Upper lobe of right lung (tissue), 1 donor: ENCODE measurements around the gene LPGAT1. TPM values are rescaled to one million over a fixed set of nuclear protein-coding genes. Genes with fewer than 3 reads are reported as not detected.

Experiments used
- ATAC-seq: fragments of 200-7000 bp; cut with Tn5 transposase; one replicate; pipeline ENCODE4 v1.9.1; 2020; ENCODE audit warnings: mild to moderate bottlenecking, moderate library complexity
- DNase-seq: peaks from one replicate; pipeline ENCODE4 v3.0.0-alpha.2; 2020
- H3K27ac ChIP-seq: fragments of 200-600 bp; one replicate; pipeline ENCODE4 v1.8.0; 2022
- H3K27me3 ChIP-seq: fragments of 200-600 bp; one replicate; pipeline ENCODE4 v1.8.0; 2022; ENCODE audit warnings: mild to moderate bottlenecking
- H3K36me3 ChIP-seq: fragments of 200-600 bp; one replicate; pipeline ENCODE4 v1.8.0; 2022
- H3K4me1 ChIP-seq: fragments of 200-600 bp; one replicate; pipeline ENCODE4 v1.8.0; 2022
- H3K4me3 ChIP-seq: fragments of 200-600 bp; one replicate; pipeline ENCODE4 v1.8.0; 2022; ENCODE audit warnings: mild to moderate bottlenecking
- H3K9me3 ChIP-seq: fragments of 200-600 bp; one replicate; pipeline ENCODE4 v1.8.0; 2022
- intact Hi-C: fragments of 100-400 bp; cut with DNase I; formaldehyde crosslinking; loops from one replicate; pipeline ENCODE4 v1.11.0; 2022
- total RNA-seq: library from RNA; stranded (reverse); fragmentation: NEBNext Ultra II Directional; extraction: Animal tissue kit (Norgen Biotek cat#: 25700); gene quantifications from one replicate; pipeline ENCODE4 v1.2.1, GENCODE V29; 2021
- TF ChIP-seq, protein P1 (sequence below): fragments of 200-600 bp; IDR thresholded peaks from one replicate; pipeline ENCODE4 v1.8.0; 2022; ENCODE audit warnings: antibody characterized with exemption
- donor health status: DM: no; HTN: yes; CAD: no; lungs with severe emphysema.

LPGAT1 gene
- total RNA-seq, 1 donor from 2014 or later = 34.5 TPM

DNA sequence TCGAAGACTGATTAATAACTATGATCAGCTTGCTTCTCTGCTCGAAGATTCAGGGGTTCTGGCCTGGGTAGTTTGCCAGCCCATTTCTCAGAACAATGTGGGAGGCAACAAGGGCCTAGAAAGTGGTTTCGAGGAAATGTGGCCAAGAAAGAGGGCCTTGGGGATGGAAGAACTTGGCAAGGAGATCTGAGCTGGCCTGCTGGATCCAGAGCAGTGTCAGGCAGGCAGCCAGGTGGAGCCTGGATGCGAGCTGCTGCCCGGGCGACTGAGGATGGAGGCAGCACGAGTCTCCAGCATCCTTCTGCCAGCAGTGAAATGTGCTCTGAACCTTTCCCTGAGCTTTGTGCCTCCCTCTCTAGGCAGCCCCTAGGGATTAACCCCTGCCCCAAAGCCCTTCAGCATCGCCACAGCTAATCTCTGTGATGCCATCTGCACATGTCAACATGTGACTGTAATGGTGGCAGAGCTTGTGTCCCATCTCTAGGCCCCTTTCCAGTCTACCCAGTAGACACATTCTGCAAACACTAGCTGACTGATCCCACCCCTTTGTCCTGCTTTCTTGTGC is 94.1 kb downstream of the LPGAT1 start:
- intact Hi-C loops = no loop called here
- ATAC-seq = no peak
- Histone ChIP-seq H3K9me3 (no peaks in the 10 kb centered on the region), H3K27ac (no peak overlapping the region), H3K4me1 (no peaks in the 10 kb centered on the region), H3K36me3 (no peaks in the 10 kb centered on the region), H3K4me3 (no peak overlapping the region), H3K27me3 (no peaks in the 10 kb centered on the region)
- TF ChIP-seq, protein P1, sequence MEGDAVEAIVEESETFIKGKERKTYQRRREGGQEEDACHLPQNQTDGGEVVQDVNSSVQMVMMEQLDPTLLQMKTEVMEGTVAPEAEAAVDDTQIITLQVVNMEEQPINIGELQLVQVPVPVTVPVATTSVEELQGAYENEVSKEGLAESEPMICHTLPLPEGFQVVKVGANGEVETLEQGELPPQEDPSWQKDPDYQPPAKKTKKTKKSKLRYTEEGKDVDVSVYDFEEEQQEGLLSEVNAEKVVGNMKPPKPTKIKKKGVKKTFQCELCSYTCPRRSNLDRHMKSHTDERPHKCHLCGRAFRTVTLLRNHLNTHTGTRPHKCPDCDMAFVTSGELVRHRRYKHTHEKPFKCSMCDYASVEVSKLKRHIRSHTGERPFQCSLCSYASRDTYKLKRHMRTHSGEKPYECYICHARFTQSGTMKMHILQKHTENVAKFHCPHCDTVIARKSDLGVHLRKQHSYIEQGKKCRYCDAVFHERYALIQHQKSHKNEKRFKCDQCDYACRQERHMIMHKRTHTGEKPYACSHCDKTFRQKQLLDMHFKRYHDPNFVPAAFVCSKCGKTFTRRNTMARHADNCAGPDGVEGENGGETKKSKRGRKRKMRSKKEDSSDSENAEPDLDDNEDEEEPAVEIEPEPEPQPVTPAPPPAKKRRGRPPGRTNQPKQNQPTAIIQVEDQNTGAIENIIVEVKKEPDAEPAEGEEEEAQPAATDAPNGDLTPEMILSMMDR = no peak
- DNase-seq = no peak

DNA sequence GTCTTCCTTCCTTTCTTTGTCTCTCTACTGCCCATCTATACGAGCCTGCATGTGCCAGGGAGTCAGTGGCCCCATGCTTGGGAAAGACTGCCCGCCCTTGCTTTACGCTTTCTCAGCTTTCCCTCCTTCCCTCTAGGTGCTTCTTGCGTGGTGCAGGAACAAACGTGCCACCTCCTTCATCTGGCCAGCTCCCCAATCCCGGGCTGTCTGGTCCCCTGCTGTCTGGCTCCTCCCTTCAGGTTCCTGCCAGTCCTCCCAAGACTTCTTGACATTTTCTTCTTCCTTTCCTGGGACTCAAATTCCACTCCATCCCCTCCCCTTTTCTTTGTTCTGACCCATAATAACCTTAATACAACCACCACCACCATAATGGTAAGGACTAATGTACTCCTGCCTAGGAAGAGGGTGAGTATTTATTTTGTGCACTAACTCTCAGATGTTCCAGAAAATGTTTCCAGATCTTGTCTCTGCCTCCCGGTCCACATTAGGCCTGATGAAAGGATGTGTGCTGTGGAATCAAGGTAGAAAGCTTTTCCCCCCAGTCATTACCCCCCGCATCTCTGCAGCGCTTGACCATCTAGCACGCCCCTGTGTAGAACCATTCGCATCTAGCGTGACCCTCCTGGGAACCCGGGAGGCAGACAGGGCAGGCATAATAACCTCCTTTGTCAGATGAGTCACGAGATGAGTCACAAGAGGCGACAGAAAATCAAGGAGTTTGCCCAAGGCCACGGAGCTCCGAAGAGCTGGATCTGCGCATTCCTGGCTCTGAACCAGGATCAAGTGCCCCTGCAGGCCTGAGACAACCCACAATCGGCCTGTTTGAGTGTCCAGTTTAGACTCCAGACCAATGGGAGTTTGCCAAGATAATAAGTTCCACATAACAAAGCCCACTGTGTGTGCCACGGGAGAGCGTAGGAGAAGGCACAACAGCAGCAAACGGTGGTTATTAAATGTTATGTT is 95.1 kb downstream of the LPGAT1 start:
- TF ChIP-seq, protein P1 = no peak
- Histone ChIP-seq H3K4me1 (no peaks in the 10 kb centered on the region), H3K9me3 (no peaks in the 10 kb centered on the region), H3K4me3 (no peak overlapping the region), H3K27ac (no peak overlapping the region), H3K27me3 (no peaks in the 10 kb centered on the region), H3K36me3 (no peaks in the 10 kb centered on the region)
- ATAC-seq (peak; percentile 28), DNase-seq (no peak)
- intact Hi-C loops = no loop called here

DNA sequence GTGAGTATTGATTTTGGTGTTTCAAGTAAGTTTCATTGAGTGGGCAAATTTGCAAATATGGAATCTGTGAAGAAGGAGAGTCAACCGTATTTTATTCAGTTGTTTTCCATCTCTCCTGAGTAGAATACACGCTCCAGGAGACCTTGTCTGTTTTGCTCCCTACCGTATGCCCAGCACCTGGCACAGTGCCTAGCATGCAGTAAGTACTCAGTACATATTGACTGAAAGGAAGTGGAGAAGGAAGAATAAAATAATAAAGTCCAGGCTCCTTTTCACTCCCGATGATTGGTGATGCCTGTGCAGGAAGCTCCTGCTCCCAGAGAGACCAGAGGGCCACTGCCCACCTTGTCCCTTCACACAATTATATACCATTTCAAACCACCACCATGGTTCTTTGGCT is 95.8 kb downstream of the LPGAT1 start:
- no peaks in the 10 kb centered on the region for H3K9me3 ChIP-seq
- ATAC-seq (peak; percentile 37), DNase-seq (no peak)
- H3K4me1 ChIP-seq = no peaks in the 10 kb centered on the region
- H3K27me3 ChIP-seq = no peaks in the 10 kb centered on the region
- no peak overlapping the region for H3K27ac ChIP-seq
- intact Hi-C loops = no loop called here
- TF ChIP-seq, protein P1 = no peak
- H3K4me3 ChIP-seq = no peak overlapping the region
- no peaks in the 10 kb centered on the region for H3K36me3 ChIP-seq

DNA sequence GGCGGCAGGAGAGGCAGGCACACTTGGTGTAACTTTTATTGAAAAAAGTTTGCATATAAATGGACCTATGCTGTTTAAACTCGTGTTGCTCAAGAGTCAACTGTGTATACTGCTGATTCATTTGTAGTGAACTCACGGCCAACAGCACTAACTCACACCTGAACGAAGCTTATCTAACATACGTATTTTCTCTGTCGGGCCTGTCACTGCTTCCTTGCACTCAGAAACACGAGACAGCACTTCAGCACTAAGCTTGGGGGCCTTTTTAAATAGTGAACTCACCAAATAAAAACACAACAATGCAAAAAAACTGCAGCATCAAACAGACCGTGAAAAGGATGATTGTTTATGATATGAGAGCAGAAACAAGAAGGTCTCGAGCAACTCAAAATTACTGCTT is 96.2 kb downstream of the LPGAT1 start:
- ATAC-seq (no peak), DNase-seq (no peak)
- Histone ChIP-seq H3K27me3 (no peaks in the 10 kb centered on the region), H3K4me3 (no peak overlapping the region), H3K27ac (no peak overlapping the region), H3K4me1 (no peaks in the 10 kb centered on the region), H3K9me3 (no peaks in the 10 kb centered on the region), H3K36me3 (no peaks in the 10 kb centered on the region)
- TF ChIP-seq, protein P1 = no peak
- intact Hi-C loops = no loop called here

DNA sequence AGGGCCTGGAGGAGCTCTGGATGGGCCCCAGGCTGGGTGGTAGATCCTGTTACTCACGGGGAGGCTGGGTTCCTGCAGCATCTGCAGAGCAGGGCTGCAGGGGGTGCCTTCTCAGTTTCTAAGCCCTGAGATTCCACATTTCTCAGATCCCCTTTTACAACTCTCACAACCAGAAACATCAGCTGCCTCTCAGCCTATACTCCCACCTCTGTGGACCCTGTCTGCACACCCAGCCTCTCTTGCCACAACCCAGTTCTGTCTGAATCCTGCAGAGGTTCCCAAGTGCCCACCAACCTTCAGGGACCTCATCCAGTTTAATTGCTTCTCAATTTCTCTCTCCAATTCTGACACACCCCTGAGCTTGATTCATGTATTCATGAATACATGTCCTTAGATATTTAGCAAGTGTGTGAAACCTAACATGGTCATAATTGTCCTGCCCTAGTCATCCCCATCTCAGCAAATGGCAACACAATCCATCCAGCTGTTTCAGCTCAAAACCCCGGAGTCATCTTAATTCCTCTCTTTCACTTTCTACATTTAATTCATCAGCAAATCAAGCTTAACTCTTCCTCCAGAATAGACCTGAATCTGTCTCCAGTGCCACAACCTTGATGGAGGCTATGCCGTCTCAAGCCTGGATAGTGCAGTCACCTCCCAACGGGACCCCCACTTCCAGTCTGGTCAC is 98.1 kb downstream of the LPGAT1 start:
- Histone ChIP-seq H3K27ac (no peak overlapping the region), H3K4me3 (no peak overlapping the region), H3K27me3 (no peaks in the 10 kb centered on the region), H3K36me3 (no peaks in the 10 kb centered on the region), H3K9me3 (no peaks in the 10 kb centered on the region), H3K4me1 (no peaks in the 10 kb centered on the region)
- TF ChIP-seq, protein P1 = no peak
- ATAC-seq (no peak), DNase-seq (no peak)
- intact Hi-C loops = no loop called here
